Uterus (tissue), 2 donors: ENCODE results near the gene SSNA1.

Experiments
- CTCF ChIP-seq, 4 experiments: fragments of 200-600 bp in 2 of 4; fragments of 450-650 bp in 2 of 4; sonication (generic) in 2 of 4; IDR thresholded peaks; one replicate each; pipeline ENCODE4 v1.5.1; 2016 to 2019; ENCODE audit warnings: antibody characterized with exemption in 4 of 4, mild to moderate bottlenecking in 2 of 4, moderate library complexity in 1 of 4
- POLR2A ChIP-seq, 2 donors: fragments of 450-650 bp; IDR thresholded peaks; one replicate each; pipeline ENCODE4 v1.6.1; 2016; ENCODE audit warnings: antibody characterized with exemption in 2 of 2, mild to moderate bottlenecking in 1 of 2, moderate library complexity in 1 of 2

GRCh38 chr9:137194909-137195308 lies 6.4 kb downstream of the SSNA1 start:
- no peak for TF ChIP-seq CTCF (IDR thresholded peaks at IDR 0.05)
- TF ChIP-seq POLR2A (IDR thresholded peaks at IDR 0.05): no peak
